ENCODE results near the gene LNX2.

The LNX2 gene

DNA sequence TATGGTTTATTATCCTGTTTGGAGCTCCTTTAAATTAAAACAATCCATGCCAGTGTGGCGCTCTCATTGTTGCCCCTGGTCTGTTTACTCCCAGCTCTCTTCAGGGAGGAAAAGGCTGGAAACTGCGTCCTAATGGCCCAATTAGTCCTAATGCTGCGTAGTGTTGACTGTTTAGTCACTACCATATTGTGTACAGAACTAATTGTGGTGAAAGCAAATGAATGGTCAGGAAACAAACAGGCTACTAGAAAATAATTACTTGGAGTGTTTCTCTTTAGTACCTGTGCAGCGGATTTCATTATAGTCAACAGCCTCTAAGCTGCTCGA, 115.5 kb downstream of the LNX2 start:
- DNase-seq (ENCODE audit: low read depth, low spot score) = no peak

DNA sequence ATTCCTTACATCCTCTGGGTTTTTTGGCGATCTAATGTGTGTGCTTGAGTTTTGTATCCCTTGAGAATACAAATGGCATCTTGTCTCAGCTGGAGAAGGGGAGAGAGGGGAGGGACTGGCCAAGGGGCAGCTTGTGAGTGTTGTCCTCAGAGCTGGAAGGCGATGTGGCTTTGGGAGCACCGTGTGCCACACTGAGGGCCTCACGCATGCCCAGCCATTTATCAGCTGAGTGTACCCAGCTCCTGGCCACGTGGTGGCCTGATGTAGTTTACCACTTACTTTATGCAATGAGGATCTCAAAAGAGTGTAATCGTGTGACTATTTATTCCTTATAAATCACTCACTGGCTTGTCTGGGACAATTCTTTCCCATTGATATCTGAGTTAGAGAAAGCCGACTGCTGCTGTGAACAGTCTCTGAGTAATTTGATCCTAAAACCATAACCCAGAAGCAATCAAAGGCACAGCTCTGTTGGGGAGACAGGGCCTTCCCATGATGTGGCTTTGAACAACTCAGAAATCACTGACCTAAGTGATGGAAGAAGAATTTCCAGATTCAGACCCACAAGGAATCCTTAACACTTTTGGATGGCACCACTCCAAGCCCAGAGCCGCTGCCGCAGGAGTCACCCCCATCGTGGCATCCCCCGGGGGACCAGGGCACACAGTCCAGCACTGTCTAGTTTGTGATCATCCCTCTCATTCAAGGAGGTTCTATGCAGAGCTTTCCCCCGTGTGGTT, 116.0 kb downstream of the LNX2 start:
- no peak for DNase-seq (ENCODE audit: low read depth, low spot score)

DNA sequence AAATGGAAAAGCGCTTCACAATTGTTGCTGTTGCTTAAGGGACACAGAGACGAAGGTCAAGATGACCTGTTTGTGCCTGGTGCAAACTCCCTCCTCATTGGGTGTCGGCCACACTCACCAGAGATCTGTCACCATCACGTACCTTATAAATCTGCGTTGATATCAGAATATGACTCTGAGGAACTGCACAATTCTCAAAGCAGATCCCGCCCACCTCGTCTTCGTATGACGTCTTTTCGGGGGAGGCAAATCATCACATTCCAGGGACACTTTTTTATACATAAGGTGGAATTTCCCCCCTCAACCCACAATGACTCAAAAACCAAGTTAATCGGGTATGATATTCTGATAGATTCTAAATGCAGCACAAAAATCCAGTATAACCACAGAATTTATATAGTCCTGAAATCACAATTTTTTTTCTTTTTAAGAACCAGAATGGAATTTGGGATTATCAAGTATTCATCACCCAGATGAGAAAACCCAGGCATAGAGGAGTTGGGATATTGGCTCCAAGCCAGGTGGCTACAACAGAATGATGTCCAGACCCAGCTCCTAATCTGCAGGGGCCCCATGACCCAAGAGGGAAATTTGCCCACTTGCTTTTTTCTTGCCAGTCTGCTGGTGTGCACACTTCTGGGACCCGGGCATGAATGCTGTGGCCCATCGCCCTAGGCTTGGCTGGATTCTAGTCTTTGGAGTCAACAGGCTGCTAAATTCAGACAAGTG, 119.4 kb downstream of the LNX2 start:
- DNase-seq (ENCODE audit: low read depth, low spot score) = no peak

DNA sequence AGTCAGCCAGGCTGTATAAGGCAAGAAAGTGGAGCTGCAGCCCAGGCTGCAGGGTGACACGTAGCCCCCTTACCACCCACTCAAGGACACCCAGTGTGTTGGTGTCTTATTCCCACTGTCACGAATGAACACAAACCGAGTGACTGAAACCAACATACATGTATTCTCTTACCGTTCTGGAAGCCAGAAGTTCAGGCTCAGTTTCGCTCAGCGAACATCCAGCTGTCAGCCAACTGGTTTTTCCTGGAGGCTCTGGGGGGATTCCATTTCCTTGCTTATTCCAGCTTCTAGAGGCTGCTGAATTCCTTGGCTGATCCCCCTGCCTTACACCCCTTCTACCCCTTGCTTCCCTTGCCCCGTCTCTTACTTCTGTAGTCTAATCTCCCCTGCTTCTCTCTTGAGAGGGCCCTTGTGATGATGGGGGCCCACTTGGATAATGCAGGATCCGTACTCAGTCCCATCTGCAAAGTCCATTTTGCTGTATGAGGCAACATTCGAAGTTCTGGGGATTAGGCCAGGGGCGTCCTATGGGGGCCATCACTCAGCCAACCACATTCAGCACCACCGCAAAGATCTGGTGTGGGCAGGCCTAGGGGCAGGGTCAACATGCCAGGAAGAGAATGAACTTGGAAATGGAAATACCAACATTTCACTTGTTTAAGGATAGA, 122.6 kb downstream of the LNX2 start:
- DNase-seq (ENCODE audit: low read depth, low spot score) = no peak

DNA sequence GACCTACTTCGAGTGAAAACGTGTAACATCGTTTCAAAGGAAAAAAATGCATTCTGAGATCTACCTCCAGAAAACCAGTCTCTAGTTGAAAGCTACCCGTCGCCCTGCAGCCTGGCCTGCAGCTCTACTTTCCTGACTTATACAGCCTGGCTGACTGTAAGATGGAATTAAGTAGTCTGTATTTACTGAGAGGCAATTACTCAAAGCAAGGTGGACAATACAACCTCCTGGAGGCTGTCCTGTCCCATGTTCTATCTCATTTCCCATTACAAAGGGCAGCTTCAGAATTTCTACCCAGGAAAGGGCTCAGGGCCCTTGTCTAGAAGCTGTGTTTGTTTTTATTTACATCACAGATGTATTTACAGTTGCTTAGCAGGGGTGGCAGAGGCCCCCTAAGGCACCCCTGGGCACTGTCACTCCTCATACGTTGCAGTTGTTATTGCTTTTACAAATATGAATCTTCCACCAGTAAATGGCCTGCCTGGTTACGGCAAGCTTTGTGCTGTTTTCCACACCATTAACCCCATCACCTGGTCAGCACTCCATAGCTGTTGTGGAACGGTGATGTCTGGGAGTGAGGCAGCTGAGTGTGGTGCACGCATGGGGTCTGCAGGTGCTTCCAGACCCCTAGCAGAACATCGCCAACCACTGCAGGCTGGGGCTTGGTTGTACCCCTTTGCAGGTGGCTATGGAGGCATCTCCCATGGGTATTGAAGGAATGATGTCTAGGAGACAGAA, 123.6 kb downstream of the LNX2 start:
- no peak for DNase-seq (ENCODE audit: low read depth, low spot score)

DNA sequence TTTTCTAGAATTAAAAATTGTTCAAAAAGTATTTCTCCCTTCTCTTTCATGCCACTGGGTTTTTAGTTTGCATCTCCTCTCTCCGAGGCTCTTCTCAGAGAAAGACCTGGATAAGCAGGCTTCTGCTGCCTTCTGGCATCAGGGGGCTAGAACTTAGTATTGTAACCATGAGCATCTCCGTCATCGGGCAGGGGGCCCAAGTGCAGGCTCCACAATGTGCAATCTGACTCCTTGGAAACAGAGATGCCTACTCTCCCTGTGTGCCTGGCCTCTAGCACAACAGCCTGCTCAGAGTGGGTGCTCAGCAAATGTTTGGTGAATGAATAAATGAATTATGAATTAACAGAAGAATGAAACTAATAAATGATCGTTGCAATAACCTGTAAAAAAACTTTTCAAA, 124.3 kb downstream of the LNX2 start:
- no peak for DNase-seq (ENCODE audit: low read depth, low spot score)
